Thymus (tissue), 14 donors: ENCODE data around the gene C3orf20. TPM values are rescaled to one million over a fixed set of nuclear protein-coding genes. Genes with fewer than 3 reads are reported as not detected.

ENCODE experiments used
- DNase-seq, 9 donors: peaks; one replicate each; pipeline ENCODE4 v3.0.0-alpha.2; 2013; ENCODE audit warnings: low spot score in 9 of 9, low read depth in 6 of 9, missing footprints in 1 of 9
- H3K27ac ChIP-seq, 2 donors: one replicate each; pipeline ENCODE4 v1.5.1; 2013; ENCODE audit warnings: control low read depth in 1 of 2, low read depth in 1 of 2, low read length in 1 of 2, mild to moderate bottlenecking in 1 of 2, moderate library complexity in 1 of 2
- H3K27me3 ChIP-seq, 2 donors: one replicate each; pipeline ENCODE4 v1.5.1; 2013; ENCODE audit warnings: low read length in 1 of 2; ENCODE audit not compliant: control insufficient read depth in 2 of 2, insufficient read depth in 1 of 2
- H3K36me3 ChIP-seq, 2 donors: one replicate each; pipeline ENCODE4 v1.5.1; 2013; ENCODE audit warnings: low read length in 1 of 2, mild to moderate bottlenecking in 1 of 2, moderate library complexity in 1 of 2; ENCODE audit not compliant: control insufficient read depth in 2 of 2, insufficient read depth in 2 of 2
- H3K4me1 ChIP-seq, 2 donors: one replicate each; pipeline ENCODE4 v1.5.1; 2013; ENCODE audit warnings: low read length in 2 of 2; ENCODE audit not compliant: control insufficient read depth in 2 of 2, insufficient read depth in 2 of 2
- H3K4me3 ChIP-seq, 2 donors: one replicate each; pipeline ENCODE4 v1.5.1; 2013; ENCODE audit warnings: low read length in 2 of 2, control low read depth in 1 of 2, mild to moderate bottlenecking in 1 of 2
- H3K9me3 ChIP-seq, 2 donors: one replicate each; pipeline ENCODE4 v1.5.1; 2013; ENCODE audit warnings: low read length in 1 of 2, mild to moderate bottlenecking in 1 of 2; ENCODE audit not compliant: control insufficient read depth in 2 of 2, insufficient read depth in 1 of 2
- WGBS: extraction: QIAGEN DNeasy Blood & Tissue Kit; methylation state at CpG from one replicate; pipeline ENCODE4 v1.1.7; 2013; 5-methylcytosine and 5-hydroxymethylcytosine counted together
- long read RNA-seq, 10 donors: transcript quantifications; one replicate each; lab custom pipeline, GENCODE V29; 2026
- polyA plus RNA-seq: library from polyadenylated mRNA; stranded (reverse); fragments of 200-250 nt; gene quantifications from one replicate; pipeline ENCODE4 v1.2.3, GENCODE V29; 2013
- total RNA-seq: library from RNA; stranded (reverse); fragments of 120-200 nt; gene quantifications from one replicate; pipeline ENCODE4 v1.2.4, GENCODE V29; 2013
- donor health status: healthy.

The C3orf20 gene
- not detected for total RNA-seq
- 0.02 TPM for polyA plus RNA-seq
- long read RNA-seq, donor 1 = 0 reads
- long read RNA-seq, donor 2 = 0 reads
- long read RNA-seq, donor 3 = 0 reads
- long read RNA-seq, donor 4 = 0 reads
- long read RNA-seq, donor 5 = 0 reads
- long read RNA-seq, donor 6 = 0 reads
- long read RNA-seq, donor 7 = 0 reads
- long read RNA-seq, donor 8 = 0 reads
- long read RNA-seq, donor 9 = 0 reads
- long read RNA-seq, donor 10 = 0 reads

GRCh38 chr3:14674841-14675240 lies at the start of gene C3orf20:
C3orf20 (plus strand) TSS chr3:14675141; CDS start chr3:14682714, 7,573 bp downstream.
- Histone ChIP-seq H3K9me3 (no peaks in the 10 kb centered on the region), H3K36me3 (peaks cover 22 to 35% of the 10 kb centered on the region in 2 donors), H3K4me1 (no peaks in the 10 kb centered on the region), H3K4me3 (no peak within 1 kb of the TSS), H3K27me3 (no peaks in the 10 kb centered on the region), H3K27ac (no peak within 1 kb of the TSS)
- WGBS = 95% methylated on average over 7 of the region's 7 CpGs
- no peak for DNase-seq

- H3K4me1 ChIP-seq = no peaks in the 10 kb centered on the region
- no peak for DNase-seq
- no peak overlapping the region for H3K27ac ChIP-seq
- WGBS = 92% methylated on average over 6 of the region's 6 CpGs
- H3K9me3 ChIP-seq = no peaks in the 10 kb centered on the region
- no peak overlapping the region for H3K4me3 ChIP-seq
- H3K27me3 ChIP-seq = peaks cover 0 to 17% of the 10 kb centered on the region in 2 donors
- no peaks in the 10 kb centered on the region for H3K36me3 ChIP-seq
Measured at GRCh38 chr3:14625443-14625842, 49.5 kb upstream of the C3orf20 start.

- DNase-seq = no peak
- 91% methylated on average over 6 of the region's 6 CpGs for WGBS
Measured at GRCh38 chr3:14627815-14628214, 47.1 kb upstream of the C3orf20 start.

DNA sequence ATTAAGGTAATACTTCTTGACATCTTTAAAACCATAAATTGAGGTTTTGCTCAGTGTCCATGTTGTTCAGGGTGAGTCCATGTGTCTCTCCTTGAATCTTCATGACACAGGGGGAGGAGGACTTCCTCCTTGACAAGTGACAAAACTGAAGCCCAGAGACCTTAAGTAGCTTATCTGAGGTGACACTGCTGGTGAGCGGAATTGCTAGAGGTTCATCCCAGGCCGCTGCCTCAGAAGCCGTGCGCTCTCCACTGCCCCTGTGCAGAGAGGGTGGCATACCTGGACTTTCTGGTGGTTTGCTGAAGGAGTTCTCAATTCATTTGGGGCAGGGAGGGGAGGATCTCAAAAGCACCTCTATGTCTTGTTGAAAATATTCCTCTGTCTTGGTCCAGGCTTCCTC lies 46.5 kb upstream of the C3orf20 start:
- WGBS = 73% methylated on average over 4 of the region's 4 CpGs
- no peak for DNase-seq

More at GRCh38 chr3:14627815-14628214, 47.1 kb upstream of the C3orf20 start:
- peaks cover 0 to 17% of the 10 kb centered on the region in 2 donors for H3K27me3 ChIP-seq
- H3K4me1 ChIP-seq = no peaks in the 10 kb centered on the region
- H3K27ac ChIP-seq = no peak overlapping the region
- no peaks in the 10 kb centered on the region for H3K9me3 ChIP-seq
- H3K36me3 ChIP-seq = no peaks in the 10 kb centered on the region
- H3K4me3 ChIP-seq = no peak overlapping the region

GRCh38 chr3:14630404-14631100 lies 44.4 kb upstream of the C3orf20 start:
- Histone ChIP-seq H3K27me3 (peaks cover 0 to 20% of the 10 kb centered on the region in 2 donors), H3K4me3 (no peak overlapping the region), H3K36me3 (no peaks in the 10 kb centered on the region), H3K27ac (no peak overlapping the region), H3K4me1 (no peaks in the 10 kb centered on the region), H3K9me3 (no peaks in the 10 kb centered on the region)
- 93% methylated on average over 9 of the region's 9 CpGs for WGBS
- no peak for DNase-seq

More for the DNA sequence above, 46.5 kb upstream of the C3orf20 start:
- no peak overlapping the region for H3K27ac ChIP-seq
- no peak overlapping the region for H3K4me3 ChIP-seq
- H3K4me1 ChIP-seq = no peaks in the 10 kb centered on the region
- H3K36me3 ChIP-seq = no peaks in the 10 kb centered on the region
- peaks cover 0 to 16% of the 10 kb centered on the region in 2 donors for H3K27me3 ChIP-seq
- no peaks in the 10 kb centered on the region for H3K9me3 ChIP-seq

DNA sequence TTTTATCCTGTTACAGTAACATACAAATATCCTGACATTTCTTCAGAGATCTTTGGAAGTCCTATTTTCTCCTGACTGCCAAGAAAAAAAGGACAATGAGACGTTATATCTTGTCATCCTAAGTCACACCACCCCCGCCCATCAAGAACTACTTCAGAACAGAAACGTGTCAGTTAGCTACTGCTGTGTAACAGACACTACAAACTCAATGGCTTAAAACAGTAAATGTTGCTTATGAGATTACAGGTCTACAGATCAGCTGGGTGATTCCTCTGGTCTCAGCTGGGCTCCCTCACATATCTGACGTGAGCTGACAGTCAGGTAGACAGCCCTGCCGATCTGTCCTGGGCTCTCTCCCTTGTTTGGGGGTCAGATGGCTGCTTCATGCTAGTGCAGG lies 43.8 kb upstream of the C3orf20 start:
- Histone ChIP-seq H3K36me3 (no peaks in the 10 kb centered on the region), H3K4me1 (no peaks in the 10 kb centered on the region), H3K9me3 (no peaks in the 10 kb centered on the region), H3K4me3 (no peak overlapping the region), H3K27me3 (peaks cover 0 to 23% of the 10 kb centered on the region in 2 donors), H3K27ac (no peak overlapping the region)
- 94% methylated on average over 5 of the region's 5 CpGs for WGBS
- no peak for DNase-seq

DNA sequence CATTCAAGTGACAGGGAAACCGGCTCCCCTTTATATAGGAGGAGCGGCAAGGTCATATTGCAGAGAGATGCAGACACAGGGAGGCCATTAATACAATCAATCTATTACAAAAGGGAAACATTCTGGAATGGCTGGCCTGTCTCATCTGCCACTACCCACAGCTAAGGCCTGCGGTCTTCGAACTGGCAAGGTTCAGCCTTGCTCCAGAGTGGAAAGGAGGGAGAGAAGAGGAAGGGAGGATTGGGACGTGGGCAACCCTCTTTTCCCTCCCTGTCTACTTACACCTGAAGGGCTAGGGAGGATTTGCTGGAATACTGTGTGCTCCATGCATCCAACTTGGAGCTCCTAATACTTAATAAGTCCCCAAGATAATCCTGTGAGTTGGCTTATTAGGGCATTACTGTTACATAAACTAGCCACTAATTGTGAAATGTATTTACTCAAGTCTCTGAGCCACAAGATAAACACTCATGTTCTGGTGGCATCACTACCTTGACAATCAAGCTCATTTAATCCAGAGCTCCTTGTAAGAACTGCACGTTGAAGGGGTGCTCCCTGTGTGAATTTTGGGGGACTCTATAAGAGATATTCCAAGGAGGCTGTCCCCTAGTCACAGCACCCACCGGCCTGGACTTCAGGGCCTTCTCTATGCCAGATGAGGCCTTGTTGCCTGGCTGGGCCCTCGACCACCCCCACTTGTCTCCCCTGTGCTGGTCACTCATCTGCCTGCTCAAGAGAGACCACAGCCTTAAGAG lies 43.1 kb upstream of the C3orf20 start:
- peaks cover 0 to 25% of the 10 kb centered on the region in 2 donors for H3K27me3 ChIP-seq

GRCh38 chr3:14632442-14632930 lies 42.5 kb upstream of the C3orf20 start:
- Histone ChIP-seq H3K36me3 (no peaks in the 10 kb centered on the region), H3K4me3 (no peak overlapping the region), H3K27me3 (peaks cover 0 to 28% of the 10 kb centered on the region in 2 donors), H3K9me3 (no peaks in the 10 kb centered on the region), H3K4me1 (no peaks in the 10 kb centered on the region), H3K27ac (no peak overlapping the region)
- DNase-seq = no peak
- 76% methylated on average over 4 of the region's 4 CpGs for WGBS

More for the DNA sequence above, 43.1 kb upstream of the C3orf20 start:
- Histone ChIP-seq H3K27ac (no peak overlapping the region), H3K4me3 (no peak overlapping the region), H3K9me3 (no peaks in the 10 kb centered on the region), H3K4me1 (no peaks in the 10 kb centered on the region), H3K36me3 (no peaks in the 10 kb centered on the region)
- 92% methylated on average over 8 of the region's 8 CpGs for WGBS
- no peak for DNase-seq

DNA sequence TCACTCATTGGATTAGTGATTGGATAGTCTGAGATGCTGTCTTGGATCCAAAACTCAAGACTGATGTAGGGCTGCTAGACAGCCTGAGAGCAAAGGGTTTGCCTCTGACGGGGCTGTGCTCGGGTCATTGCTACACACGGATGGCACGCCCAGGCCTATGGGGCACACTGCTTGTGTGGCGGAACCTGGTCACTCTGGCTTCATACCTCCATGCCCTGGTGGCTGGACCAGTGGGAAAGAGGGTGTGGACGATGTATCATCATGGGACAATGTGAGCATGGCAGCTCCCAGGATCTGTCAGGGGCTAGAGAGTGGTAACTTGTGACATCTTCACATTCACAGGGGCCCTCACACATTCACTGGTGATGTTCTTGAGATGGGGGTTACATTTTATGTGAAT lies 41.5 kb upstream of the C3orf20 start:
- Histone ChIP-seq H3K9me3 (no peaks in the 10 kb centered on the region), H3K4me1 (no peaks in the 10 kb centered on the region), H3K4me3 (no peak overlapping the region), H3K27me3 (peaks cover 0 to 23% of the 10 kb centered on the region in 2 donors), H3K36me3 (no peaks in the 10 kb centered on the region), H3K27ac (no peak overlapping the region)
- WGBS = 95% methylated on average over 6 of the region's 6 CpGs
- no peak for DNase-seq
